ENCODE data around the gene IAPP.

The IAPP gene

DNA sequence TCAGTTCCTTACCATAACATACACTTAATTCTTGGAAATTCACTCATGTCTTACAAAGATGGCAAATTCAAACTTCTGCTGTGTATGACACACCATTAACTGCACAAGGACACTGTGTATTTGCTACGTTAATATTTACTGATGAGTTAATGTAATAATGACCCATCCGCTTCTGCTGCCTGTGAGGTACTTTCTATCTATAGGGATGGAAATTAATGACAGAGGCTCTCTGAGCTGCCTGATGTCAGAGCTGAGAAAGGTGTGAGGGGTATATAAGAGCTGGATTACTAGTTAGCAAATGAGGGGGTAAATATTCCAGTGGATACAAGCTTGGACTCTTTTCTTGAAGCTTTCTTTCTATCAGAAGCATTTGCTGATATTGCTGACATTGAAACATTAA, at the start of gene IAPP:
Gene IAPP (plus strand): TSS at position 301 of the 400 bp plus-strand sequence. CDS start 450 bp downstream, outside the sequence.
- TF ChIP-seq, protein P1, sequence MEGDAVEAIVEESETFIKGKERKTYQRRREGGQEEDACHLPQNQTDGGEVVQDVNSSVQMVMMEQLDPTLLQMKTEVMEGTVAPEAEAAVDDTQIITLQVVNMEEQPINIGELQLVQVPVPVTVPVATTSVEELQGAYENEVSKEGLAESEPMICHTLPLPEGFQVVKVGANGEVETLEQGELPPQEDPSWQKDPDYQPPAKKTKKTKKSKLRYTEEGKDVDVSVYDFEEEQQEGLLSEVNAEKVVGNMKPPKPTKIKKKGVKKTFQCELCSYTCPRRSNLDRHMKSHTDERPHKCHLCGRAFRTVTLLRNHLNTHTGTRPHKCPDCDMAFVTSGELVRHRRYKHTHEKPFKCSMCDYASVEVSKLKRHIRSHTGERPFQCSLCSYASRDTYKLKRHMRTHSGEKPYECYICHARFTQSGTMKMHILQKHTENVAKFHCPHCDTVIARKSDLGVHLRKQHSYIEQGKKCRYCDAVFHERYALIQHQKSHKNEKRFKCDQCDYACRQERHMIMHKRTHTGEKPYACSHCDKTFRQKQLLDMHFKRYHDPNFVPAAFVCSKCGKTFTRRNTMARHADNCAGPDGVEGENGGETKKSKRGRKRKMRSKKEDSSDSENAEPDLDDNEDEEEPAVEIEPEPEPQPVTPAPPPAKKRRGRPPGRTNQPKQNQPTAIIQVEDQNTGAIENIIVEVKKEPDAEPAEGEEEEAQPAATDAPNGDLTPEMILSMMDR (IDR thresholded peaks at IDR 0.05; ENCODE audit: low read depth, low read length) = no peak
- no peak within 1 kb of the TSS for H3K4me3 ChIP-seq (ENCODE audit: low read depth, low read length)

DNA sequence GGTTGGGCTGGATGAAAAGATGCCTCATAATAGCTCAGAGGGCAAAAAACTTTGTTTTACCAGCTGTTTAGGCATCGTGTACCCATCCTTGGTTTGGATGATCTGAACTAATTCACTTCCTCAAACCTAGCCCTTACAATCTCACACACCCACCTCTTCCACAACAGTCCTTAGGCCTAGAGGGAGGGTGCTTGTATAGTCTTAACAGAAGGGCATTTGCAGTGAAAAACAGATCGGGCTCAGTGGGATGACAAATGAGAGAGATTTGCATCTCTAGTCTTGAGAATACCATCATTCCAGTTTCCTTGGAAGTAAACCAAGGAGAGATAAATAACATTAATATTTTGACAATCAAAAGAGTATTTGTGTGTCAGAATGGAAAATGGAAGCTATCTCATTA, 49.0 kb upstream of the IAPP start:
- H3K4me3 ChIP-seq (ENCODE audit: low read depth, low read length) = no peak overlapping the region
- TF ChIP-seq, protein P1 (IDR thresholded peaks at IDR 0.05; ENCODE audit: low read depth, low read length) = no peak

DNA sequence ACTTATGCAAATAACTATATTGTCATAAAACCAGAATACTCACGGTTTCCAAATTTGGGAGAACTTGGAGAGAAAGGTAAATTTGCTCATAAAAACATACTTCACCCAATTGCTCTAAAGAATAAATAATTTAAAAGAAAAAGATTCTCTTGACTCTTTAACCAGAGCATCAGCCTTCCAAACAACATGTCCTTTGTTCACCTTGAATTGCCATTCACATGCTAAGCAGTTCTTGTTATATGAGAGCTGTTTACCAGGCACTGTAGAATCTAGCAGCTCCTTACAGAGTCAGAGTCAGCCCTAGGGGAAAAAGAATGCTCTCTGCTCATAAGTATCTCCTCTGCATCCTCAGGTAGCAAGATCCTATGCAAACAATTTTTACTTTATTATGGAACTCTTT, 48.2 kb upstream of the IAPP start:
- no peak overlapping the region for H3K4me3 ChIP-seq (ENCODE audit: low read depth, low read length)
- TF ChIP-seq, protein P1 (IDR thresholded peaks at IDR 0.05; ENCODE audit: low read depth, low read length) = no peak

DNA sequence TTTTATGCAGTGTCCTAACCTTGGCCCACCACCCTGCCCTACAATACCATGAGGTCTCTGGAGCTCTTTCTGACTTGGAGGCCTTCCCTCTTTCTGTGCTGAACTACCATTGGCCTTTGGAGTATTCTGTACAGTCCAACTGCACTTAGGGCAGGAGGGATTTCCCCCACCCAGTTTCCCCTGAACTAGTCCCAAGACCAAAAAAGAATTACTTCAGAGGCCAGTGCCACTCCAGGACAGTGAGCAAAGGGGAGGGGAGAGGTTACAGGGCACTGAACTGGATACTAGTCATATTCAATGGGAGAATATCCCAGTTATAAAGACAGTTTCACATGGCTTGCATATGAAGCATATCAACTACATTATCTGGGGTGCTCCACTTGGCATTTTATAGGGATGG, 44.1 kb upstream of the IAPP start:
- TF ChIP-seq, protein P1 (IDR thresholded peaks at IDR 0.05; ENCODE audit: low read depth, low read length) = no peak

DNA sequence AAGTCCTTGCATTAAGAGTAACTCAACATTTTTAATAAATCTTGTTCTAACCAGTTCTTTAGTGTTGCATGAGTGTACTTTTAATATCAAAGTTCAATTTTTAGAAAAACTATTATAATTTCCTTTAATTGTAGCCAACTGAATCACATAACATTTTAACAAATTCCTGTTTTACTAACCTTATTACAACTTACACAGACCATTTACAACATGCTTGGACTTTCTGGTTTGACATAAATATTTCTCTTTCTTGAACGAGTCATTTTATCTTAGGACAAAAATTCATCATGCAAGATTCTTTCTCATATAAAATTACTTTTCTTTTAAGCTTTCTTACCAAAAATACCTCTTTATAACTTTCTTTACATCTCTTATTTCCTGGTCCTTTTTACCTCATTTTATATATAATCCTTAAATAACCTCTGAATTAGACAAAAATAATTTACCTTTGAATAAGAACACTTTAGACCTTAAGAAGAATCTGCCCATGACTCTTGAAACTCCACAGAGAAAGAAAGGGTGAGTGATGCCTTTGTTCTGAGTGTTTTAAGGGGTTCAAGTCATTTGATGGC, 41.9 kb upstream of the IAPP start:
- no peak overlapping the region for H3K4me3 ChIP-seq (ENCODE audit: low read depth, low read length)
- TF ChIP-seq, protein P1 (IDR thresholded peaks at IDR 0.05; ENCODE audit: low read depth, low read length) = no peak

More for the DNA sequence above, 44.1 kb upstream of the IAPP start:
- no peak overlapping the region for H3K4me3 ChIP-seq (ENCODE audit: low read depth, low read length)

DNA sequence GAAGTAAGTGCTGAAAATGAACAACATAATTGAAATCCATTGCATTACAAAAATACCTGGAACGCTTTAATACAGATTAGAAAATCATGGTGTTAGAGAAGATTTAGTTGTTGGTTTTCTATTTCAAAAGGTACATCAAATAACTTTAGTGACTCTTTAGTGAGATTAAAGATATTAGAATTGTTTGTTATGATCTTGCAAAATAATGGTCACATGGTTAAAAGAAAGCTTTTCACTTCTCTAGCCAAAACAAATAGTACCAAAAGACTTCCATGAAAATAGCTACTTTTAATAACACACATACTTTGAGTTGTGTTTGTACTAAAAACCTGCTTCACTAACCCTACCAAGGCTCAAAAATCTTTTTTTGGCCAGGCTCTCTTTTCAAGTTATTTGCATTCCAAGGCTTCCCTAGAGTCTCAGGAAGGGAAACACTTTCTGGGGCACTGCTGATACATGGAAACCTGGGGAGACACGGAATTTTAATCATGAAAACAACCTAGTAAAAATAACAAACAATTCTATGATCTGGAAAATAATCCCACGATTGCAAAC, 37.9 kb upstream of the IAPP start, which contains the start of gene SLCO1A2:
Gene SLCO1A2 (minus strand): TSS at position 147 of the 555 bp plus-strand sequence. CDS start 270 bp downstream, outside the sequence.
- TF ChIP-seq, protein P1 (IDR thresholded peaks at IDR 0.05; ENCODE audit: low read depth, low read length) = no peak
- no peak within 1 kb of the TSS for H3K4me3 ChIP-seq (ENCODE audit: low read depth, low read length)

DNA sequence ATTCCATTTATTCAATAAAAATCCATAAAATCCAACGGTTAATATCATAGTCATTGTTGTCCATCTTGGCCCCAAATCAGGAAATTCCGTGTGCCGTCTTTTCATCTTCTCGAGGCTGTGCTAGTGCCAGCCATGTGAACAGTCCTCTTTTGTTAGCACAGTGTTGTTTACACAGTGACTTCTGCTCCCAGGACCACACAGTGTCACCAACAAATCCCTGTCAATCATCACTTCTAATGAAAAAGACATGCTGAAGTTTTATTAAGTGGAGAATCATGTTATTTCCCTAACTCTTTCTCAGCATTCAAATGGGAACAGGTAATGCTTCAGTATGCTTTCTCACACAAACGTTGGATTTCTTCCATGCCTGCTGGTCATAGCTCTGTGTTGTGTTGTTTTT, 36.0 kb upstream of the IAPP start:
- no peak overlapping the region for H3K4me3 ChIP-seq (ENCODE audit: low read depth, low read length)
- TF ChIP-seq, protein P1 (IDR thresholded peaks at IDR 0.05; ENCODE audit: low read depth, low read length) = no peak
